ENCODE results near the gene CFAP53.

CFAP53 gene

DNA sequence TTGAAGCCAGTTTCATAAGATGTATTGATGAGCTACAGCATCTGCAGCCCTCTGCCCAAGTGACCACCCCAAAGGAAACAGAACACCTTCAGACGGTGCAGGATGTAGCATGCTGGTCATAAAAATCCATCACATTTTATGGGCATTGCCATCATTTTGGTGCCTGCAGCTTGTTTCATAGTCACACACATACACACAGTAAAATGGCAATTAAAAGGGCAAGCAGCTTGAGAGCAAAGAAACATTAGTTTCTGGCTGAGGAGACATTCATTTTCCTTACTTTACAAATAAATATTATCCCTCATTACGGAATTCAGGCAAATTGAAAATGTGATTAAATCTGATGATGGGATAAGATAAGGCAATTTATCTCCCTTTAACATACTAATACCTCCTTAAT lies 84.7 kb downstream of the CFAP53 start:
- Histone ChIP-seq H3K4me3 (ENCODE audit: insufficient read length, low read depth) (no peak overlapping the region), H3K36me3 (ENCODE audit: insufficient read depth, insufficient read length, low read length) (no peaks in the 10 kb centered on the region), H3K9me3 (ENCODE audit: insufficient read depth, low read length) (no peaks in the 10 kb centered on the region), H3K27me3 (ENCODE audit: insufficient read depth, insufficient read length) (no peaks in the 10 kb centered on the region), H3K9ac (ENCODE audit: insufficient read length, low read depth) (no peak overlapping the region), H3K4me1 (ENCODE audit: insufficient read depth, insufficient read length) (no peaks in the 10 kb centered on the region)
- TF ChIP-seq YY1 (IDR thresholded peaks at IDR 0.05; ENCODE audit: insufficient read depth, insufficient read length) = no peak
- TF ChIP-seq SUZ12 (IDR thresholded peaks at IDR 0.05; ENCODE audit: extremely low read depth, insufficient read depth, insufficient read length) = no peak
- no peak for TF ChIP-seq ZNF274 (IDR thresholded peaks at IDR 0.05; ENCODE audit: low read depth, low read length)
- no peak for DNase-seq (ENCODE audit: low read depth, low spot score)

GRCh38 chr18:50179465-50179864 lies 86.8 kb downstream of the CFAP53 start:
- Histone ChIP-seq H3K4me3 (ENCODE audit: insufficient read length, low read depth) (no peak overlapping the region), H3K27me3 (ENCODE audit: insufficient read depth, insufficient read length) (no peaks in the 10 kb centered on the region), H3K4me1 (ENCODE audit: insufficient read depth, insufficient read length) (no peaks in the 10 kb centered on the region), H3K9me3 (ENCODE audit: insufficient read depth, low read length) (no peaks in the 10 kb centered on the region), H3K36me3 (ENCODE audit: insufficient read depth, insufficient read length, low read length) (no peaks in the 10 kb centered on the region), H3K9ac (ENCODE audit: insufficient read length, low read depth) (no peak overlapping the region)
- TF ChIP-seq ZNF274 (IDR thresholded peaks at IDR 0.05; ENCODE audit: low read depth, low read length) (no peak), YY1 (IDR thresholded peaks at IDR 0.05; ENCODE audit: insufficient read depth, insufficient read length) (no peak), SUZ12 (IDR thresholded peaks at IDR 0.05; ENCODE audit: extremely low read depth, insufficient read depth, insufficient read length) (no peak)
- no peak for DNase-seq (ENCODE audit: low read depth, low spot score)

DNA sequence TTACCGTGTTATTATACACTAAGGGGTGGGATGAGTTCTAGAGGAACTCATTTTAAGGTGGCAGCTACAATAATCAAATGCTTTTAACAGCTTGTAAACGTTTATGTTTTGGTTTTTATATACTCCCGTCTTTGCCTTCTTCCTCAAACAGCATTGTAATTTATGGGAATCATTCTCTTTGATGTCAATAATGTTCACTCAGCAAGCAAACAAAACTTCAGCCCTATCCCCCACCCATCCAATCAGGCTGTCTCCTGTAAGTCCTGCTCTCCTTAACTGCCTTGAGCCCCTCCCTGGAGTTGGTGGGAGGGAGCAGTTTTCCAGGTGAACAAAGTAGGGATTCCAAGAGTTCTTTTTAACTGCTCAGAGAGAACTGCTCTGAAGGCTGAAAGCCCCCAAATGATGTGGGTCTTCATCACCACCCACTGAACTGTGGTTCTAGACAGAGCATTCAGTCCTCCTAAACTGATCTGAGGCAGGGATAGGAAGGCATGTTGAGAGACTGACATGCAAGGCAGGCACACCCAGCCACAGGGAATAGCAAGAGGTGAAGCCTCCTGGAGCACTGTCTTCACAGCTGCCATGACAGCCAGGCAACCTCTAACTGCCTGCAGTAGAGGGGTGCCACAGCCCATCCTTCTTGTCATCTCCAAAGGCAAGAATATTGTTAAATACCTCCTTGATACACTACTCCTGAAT lies 88.9 kb downstream of the CFAP53 start:
- no peaks in the 10 kb centered on the region for H3K36me3 ChIP-seq (ENCODE audit: insufficient read depth, insufficient read length, low read length)
- no peak for DNase-seq (ENCODE audit: low read depth, low spot score)
- no peaks in the 10 kb centered on the region for H3K9me3 ChIP-seq (ENCODE audit: insufficient read depth, low read length)
- no peak for TF ChIP-seq SUZ12 (IDR thresholded peaks at IDR 0.05; ENCODE audit: extremely low read depth, insufficient read depth, insufficient read length)
- TF ChIP-seq ZNF274 (IDR thresholded peaks at IDR 0.05; ENCODE audit: low read depth, low read length) = no peak
- TF ChIP-seq YY1 (IDR thresholded peaks at IDR 0.05; ENCODE audit: insufficient read depth, insufficient read length) = no peak
- H3K9ac ChIP-seq (ENCODE audit: insufficient read length, low read depth) = no peak overlapping the region
- no peaks in the 10 kb centered on the region for H3K4me1 ChIP-seq (ENCODE audit: insufficient read depth, insufficient read length)
- no peak overlapping the region for H3K4me3 ChIP-seq (ENCODE audit: insufficient read length, low read depth)
- H3K27me3 ChIP-seq (ENCODE audit: insufficient read depth, insufficient read length) = no peaks in the 10 kb centered on the region

Data from NT2/D1 (cell line).